Prostate gland (tissue), 2 donors: ENCODE measurements around the gene BNIP5.

Experiments
- POLR2A ChIP-seq: fragments of 450-650 bp; IDR thresholded peaks from one replicate; pipeline ENCODE4 v1.6.1; 2016; ENCODE audit warnings: antibody characterized with exemption, mild to moderate bottlenecking
- POLR2AphosphoS5 ChIP-seq: sonication (generic); formaldehyde crosslinking; IDR thresholded peaks from one replicate; pipeline ENCODE4 v1.6.1; 2017; ENCODE audit warnings: antibody characterized with exemption
- TF ChIP-seq, protein P1 (sequence below), 4 experiments: fragments of 200-600 bp in 2 of 4; fragments of 450-650 bp in 2 of 4; sonication (generic) in 2 of 4; IDR thresholded peaks; 1 replicate in 3 of 4; 2 replicates in 1 of 4; pipeline ENCODE4 v1.5.1; 2016 to 2019; ENCODE audit warnings: antibody characterized with exemption in 4 of 4, mild to moderate bottlenecking in 2 of 4, moderate library complexity in 2 of 4

- TF ChIP-seq, protein P1, sequence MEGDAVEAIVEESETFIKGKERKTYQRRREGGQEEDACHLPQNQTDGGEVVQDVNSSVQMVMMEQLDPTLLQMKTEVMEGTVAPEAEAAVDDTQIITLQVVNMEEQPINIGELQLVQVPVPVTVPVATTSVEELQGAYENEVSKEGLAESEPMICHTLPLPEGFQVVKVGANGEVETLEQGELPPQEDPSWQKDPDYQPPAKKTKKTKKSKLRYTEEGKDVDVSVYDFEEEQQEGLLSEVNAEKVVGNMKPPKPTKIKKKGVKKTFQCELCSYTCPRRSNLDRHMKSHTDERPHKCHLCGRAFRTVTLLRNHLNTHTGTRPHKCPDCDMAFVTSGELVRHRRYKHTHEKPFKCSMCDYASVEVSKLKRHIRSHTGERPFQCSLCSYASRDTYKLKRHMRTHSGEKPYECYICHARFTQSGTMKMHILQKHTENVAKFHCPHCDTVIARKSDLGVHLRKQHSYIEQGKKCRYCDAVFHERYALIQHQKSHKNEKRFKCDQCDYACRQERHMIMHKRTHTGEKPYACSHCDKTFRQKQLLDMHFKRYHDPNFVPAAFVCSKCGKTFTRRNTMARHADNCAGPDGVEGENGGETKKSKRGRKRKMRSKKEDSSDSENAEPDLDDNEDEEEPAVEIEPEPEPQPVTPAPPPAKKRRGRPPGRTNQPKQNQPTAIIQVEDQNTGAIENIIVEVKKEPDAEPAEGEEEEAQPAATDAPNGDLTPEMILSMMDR (IDR thresholded peaks at IDR 0.05) = no peak
- no peak for TF ChIP-seq POLR2A
- TF ChIP-seq POLR2AphosphoS5 = no peak
Measured at GRCh38 chr6:36324715-36325114, 12.0 kb downstream of the BNIP5 start.
